Measurements from ENCODE around the gene MT4. TPM values are rescaled to one million over a fixed set of nuclear protein-coding genes. Genes with fewer than 3 reads are reported as not detected.

MT4 gene
- total and polyA plus RNA-seq, 2 donors (not counting 1 experiment from before 2014, with no cell fraction given) = not detected

DNA sequence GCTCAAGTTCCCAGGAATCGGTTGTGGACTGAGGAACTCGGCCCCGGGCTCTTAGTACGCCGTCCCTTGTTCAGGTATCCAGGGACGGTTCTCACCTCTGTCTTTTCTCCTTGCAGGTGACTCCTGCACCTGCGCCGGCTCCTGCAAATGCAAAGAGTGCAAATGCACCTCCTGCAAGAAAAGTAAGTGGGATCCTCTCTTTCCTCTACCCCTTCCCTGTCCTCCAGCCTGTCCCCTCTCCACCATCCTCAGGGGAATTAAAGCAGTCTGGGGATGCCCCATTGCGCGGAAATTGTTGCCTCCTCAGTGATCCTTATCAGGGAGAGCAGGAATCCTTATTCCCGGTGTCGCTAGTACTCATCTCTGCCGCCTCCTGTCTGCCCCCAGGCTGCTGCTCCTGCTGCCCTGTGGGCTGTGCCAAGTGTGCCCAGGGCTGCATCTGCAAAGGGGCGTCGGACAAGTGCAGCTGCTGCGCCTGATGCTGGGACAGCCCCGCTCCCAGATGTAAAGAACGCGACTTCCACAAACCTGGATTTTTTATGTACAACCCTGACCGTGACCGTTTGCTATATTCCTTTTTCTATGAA, 44.1 kb downstream of the MT4 start:
- peaks cover 11% of the 10 kb centered on the region for H3K79me2 ChIP-seq (ENCODE audit: control insufficient read depth, insufficient read depth, low read length)
- no peaks in the 10 kb centered on the region for H4K20me1 ChIP-seq (ENCODE audit: control insufficient read depth, extremely low read depth, insufficient read depth, low read length)
- TF ChIP-seq EZH2 (IDR thresholded peaks at IDR 0.05; ENCODE audit: low read length, missing control alignments) = no peak
- TF ChIP-seq, protein P1, sequence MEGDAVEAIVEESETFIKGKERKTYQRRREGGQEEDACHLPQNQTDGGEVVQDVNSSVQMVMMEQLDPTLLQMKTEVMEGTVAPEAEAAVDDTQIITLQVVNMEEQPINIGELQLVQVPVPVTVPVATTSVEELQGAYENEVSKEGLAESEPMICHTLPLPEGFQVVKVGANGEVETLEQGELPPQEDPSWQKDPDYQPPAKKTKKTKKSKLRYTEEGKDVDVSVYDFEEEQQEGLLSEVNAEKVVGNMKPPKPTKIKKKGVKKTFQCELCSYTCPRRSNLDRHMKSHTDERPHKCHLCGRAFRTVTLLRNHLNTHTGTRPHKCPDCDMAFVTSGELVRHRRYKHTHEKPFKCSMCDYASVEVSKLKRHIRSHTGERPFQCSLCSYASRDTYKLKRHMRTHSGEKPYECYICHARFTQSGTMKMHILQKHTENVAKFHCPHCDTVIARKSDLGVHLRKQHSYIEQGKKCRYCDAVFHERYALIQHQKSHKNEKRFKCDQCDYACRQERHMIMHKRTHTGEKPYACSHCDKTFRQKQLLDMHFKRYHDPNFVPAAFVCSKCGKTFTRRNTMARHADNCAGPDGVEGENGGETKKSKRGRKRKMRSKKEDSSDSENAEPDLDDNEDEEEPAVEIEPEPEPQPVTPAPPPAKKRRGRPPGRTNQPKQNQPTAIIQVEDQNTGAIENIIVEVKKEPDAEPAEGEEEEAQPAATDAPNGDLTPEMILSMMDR (conservative IDR thresholded peaks at IDR 0.05 in 1 of 2, IDR thresholded peaks at IDR 0.05 in 1 of 2; ENCODE audit: low read depth in 1 of 2, low read length in 2 of 2) = no peak
- peak overlapping the region; percentile 90 for H3K4me2 ChIP-seq (ENCODE audit: extremely low read depth, insufficient read depth, low read length)
- peaks cover 42% of the 10 kb centered on the region for H3K4me1 ChIP-seq (ENCODE audit: control insufficient read depth, extremely low read depth, insufficient read depth, low read length)
- no peaks in the 10 kb centered on the region for H3K27me3 ChIP-seq (ENCODE audit: control insufficient read depth, insufficient read depth, low read length)
- DNase-seq (ENCODE audit: low read depth in 2 of 2) = no peak
- H3K9ac ChIP-seq (ENCODE audit: insufficient read depth, low read length) = peak overlapping the region; percentile 80
- peak overlapping the region; percentile 81 to 85 (median 84) for H3K4me3 ChIP-seq (replicated peaks in 1 of 4; ENCODE audit: control extremely low read depth in 1 of 4, insufficient read depth in 1 of 4, low read depth in 3 of 4, low read length in 4 of 4)
- H3K36me3 ChIP-seq (ENCODE audit: control insufficient read depth, insufficient read depth, low read length) = no peaks in the 10 kb centered on the region
- peak overlapping the region; percentile 99 for H3K27ac ChIP-seq (ENCODE audit: insufficient read depth, low read length)
- no peak overlapping the region for H2AFZ ChIP-seq (ENCODE audit: low read length)
- no peaks in the 10 kb centered on the region for H3K9me3 ChIP-seq (ENCODE audit: control insufficient read depth, insufficient read depth, low read depth, low read length)

DNA sequence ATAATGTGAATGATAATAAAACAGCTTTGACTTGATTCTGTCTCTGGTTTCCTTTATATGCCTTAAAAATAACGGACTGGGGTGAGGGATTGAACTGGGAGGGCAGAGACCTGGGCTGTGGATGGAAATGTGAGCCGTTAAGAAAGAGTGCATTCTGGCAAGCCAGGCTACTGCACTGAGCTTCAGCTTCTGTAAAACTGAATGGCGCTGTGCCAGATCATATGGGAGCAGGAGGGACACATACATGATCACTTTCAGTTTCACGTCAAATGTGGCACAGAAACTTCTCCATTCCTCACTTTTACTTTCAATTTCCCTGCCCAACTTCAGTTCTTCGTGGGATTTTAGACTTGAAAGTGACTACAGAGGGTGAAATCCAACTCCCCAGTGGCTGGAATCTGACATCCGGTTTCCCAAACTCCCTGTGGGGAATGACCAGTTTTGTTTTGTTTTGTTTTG, 44.6 kb downstream of the MT4 start:
- Histone ChIP-seq H3K79me2 (ENCODE audit: control insufficient read depth, insufficient read depth, low read length) (peaks cover 11% of the 10 kb centered on the region), H3K4me1 (ENCODE audit: control insufficient read depth, extremely low read depth, insufficient read depth, low read length) (peaks cover 45% of the 10 kb centered on the region), H3K4me3 (replicated peaks in 1 of 4; ENCODE audit: control extremely low read depth in 1 of 4, insufficient read depth in 1 of 4, low read depth in 3 of 4, low read length in 4 of 4) (peak overlapping the region; percentile 81 to 85 (median 84)), H3K27ac (ENCODE audit: insufficient read depth, low read length) (peak overlapping the region; percentile 99), H3K9me3 (ENCODE audit: control insufficient read depth, insufficient read depth, low read depth, low read length) (no peaks in the 10 kb centered on the region), H3K27me3 (ENCODE audit: control insufficient read depth, insufficient read depth, low read length) (no peaks in the 10 kb centered on the region), H4K20me1 (ENCODE audit: control insufficient read depth, extremely low read depth, insufficient read depth, low read length) (no peaks in the 10 kb centered on the region), H2AFZ (ENCODE audit: low read length) (no peak overlapping the region), H3K36me3 (ENCODE audit: control insufficient read depth, insufficient read depth, low read length) (no peaks in the 10 kb centered on the region), H3K4me2 (ENCODE audit: extremely low read depth, insufficient read depth, low read length) (peak overlapping the region; percentile 90), H3K9ac (ENCODE audit: insufficient read depth, low read length) (peak overlapping the region; percentile 80)
- DNase-seq (ENCODE audit: low read depth in 2 of 2) = peak; percentile 85 to 94
- no peak for TF ChIP-seq EZH2 (IDR thresholded peaks at IDR 0.05; ENCODE audit: low read length, missing control alignments)
- TF ChIP-seq, protein P1 (conservative IDR thresholded peaks at IDR 0.05 in 1 of 2, IDR thresholded peaks at IDR 0.05 in 1 of 2; ENCODE audit: low read depth in 1 of 2, low read length in 2 of 2) = peak in 1 of 2 donors; percentile 24

DNA sequence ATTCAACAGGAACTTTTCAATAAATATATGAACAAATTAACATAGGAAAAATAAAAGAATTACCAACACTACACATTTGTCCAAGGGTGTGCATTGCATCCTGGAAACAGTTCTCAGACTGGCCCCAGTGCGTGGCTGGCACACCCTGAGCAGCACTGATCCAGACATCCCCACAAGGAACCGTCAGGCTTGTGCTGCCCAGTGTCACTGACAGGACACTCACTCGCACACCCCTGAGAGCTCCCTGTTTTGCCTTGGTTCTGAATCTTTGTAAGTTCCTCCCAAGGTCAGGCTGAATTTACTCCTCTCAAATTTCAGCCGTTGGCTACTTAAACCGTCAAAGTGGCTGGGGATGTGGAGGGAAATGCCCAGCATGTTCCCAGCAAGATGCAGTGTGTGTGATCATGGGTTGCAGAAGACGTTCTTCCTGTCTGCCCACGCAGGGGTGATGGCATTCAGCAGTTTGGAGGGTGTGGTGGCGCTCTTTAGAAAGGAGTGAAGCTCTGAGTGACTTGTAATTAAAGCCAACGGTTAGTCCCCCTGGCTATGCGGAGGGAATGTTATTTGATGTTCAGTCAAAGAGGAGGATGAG, 45.2 kb downstream of the MT4 start:
- Histone ChIP-seq H3K9ac (ENCODE audit: insufficient read depth, low read length) (peak overlapping the region; percentile 80), H3K4me1 (ENCODE audit: control insufficient read depth, extremely low read depth, insufficient read depth, low read length) (peaks cover 48% of the 10 kb centered on the region), H3K4me2 (ENCODE audit: extremely low read depth, insufficient read depth, low read length) (peak overlapping the region; percentile 90), H2AFZ (ENCODE audit: low read length) (no peak overlapping the region), H4K20me1 (ENCODE audit: control insufficient read depth, extremely low read depth, insufficient read depth, low read length) (no peaks in the 10 kb centered on the region), H3K27ac (ENCODE audit: insufficient read depth, low read length) (peak overlapping the region; percentile 99), H3K36me3 (ENCODE audit: control insufficient read depth, insufficient read depth, low read length) (no peaks in the 10 kb centered on the region), H3K27me3 (ENCODE audit: control insufficient read depth, insufficient read depth, low read length) (no peaks in the 10 kb centered on the region), H3K9me3 (ENCODE audit: control insufficient read depth, insufficient read depth, low read depth, low read length) (no peaks in the 10 kb centered on the region), H3K79me2 (ENCODE audit: control insufficient read depth, insufficient read depth, low read length) (peaks cover 11% of the 10 kb centered on the region), H3K4me3 (replicated peaks in 1 of 4; ENCODE audit: control extremely low read depth in 1 of 4, insufficient read depth in 1 of 4, low read depth in 3 of 4, low read length in 4 of 4) (peak overlapping the region; percentile 38 to 85 (median 82))
- DNase-seq (ENCODE audit: low read depth in 2 of 2) = peak; percentile 90 to 96
- TF ChIP-seq, protein P1 (conservative IDR thresholded peaks at IDR 0.05 in 1 of 2, IDR thresholded peaks at IDR 0.05 in 1 of 2; ENCODE audit: low read depth in 1 of 2, low read length in 2 of 2) = no peak
- no peak for TF ChIP-seq EZH2 (IDR thresholded peaks at IDR 0.05; ENCODE audit: low read length, missing control alignments)
